ENCODE results near the gene MAGT1. TPM values are rescaled to one million over a fixed set of nuclear protein-coding genes. Genes with fewer than 3 reads are reported as not detected.
A peak's percentile ranks its signal among the peaks of the same experiment; 100 is the strongest.

Gene MAGT1
- total RNA-seq, 6 experiments from 2014 or later: 54.8 to 78.3 (median 65.9) TPM

- ATAC-seq: no peak
- no peak for TF ChIP-seq POLR2A (IDR thresholded peaks at IDR 0.05)
- no peak for TF ChIP-seq CTCF (IDR thresholded peaks at IDR 0.05)
- DNase-seq: no peak
- 50% methylated on average over 1 of the region's 1 CpG for WGBS (ENCODE audit: insufficient coverage, low coverage, low lambda C conversion rate, missing lambda C conversion rate)
- no peak overlapping the region for H3K4me3 ChIP-seq
- no peak overlapping the region for H3K27ac ChIP-seq
- intact Hi-C loops (cut with DNase I): no loop called here
- no peaks in the 10 kb centered on the region for H3K36me3 ChIP-seq
- H3K27me3 ChIP-seq: no peaks in the 10 kb centered on the region
- H3K4me1 ChIP-seq: no peaks in the 10 kb centered on the region
- H3K9me3 ChIP-seq: no peaks in the 10 kb centered on the region
Measured at GRCh38 chrX:77795124-77795523, 100.1 kb downstream of the MAGT1 start.

- Histone ChIP-seq H3K27me3 (no peaks in the 10 kb centered on the region), H3K4me1 (no peaks in the 10 kb centered on the region), H3K36me3 (no peaks in the 10 kb centered on the region), H3K27ac (no peak overlapping the region), H3K9me3 (no peaks in the 10 kb centered on the region), H3K4me3 (no peak overlapping the region)
- no peak for TF ChIP-seq POLR2A (IDR thresholded peaks at IDR 0.05)
- DNase-seq (no peak), ATAC-seq (no peak)
- WGBS (ENCODE audit: insufficient coverage, low coverage, low lambda C conversion rate, missing lambda C conversion rate): 70% methylated on average over 6 of the region's 6 CpGs
- intact Hi-C loops (cut with DNase I): no loop called here
Measured at GRCh38 chrX:77793946-77794345, 101.3 kb downstream of the MAGT1 start.

GRCh38 chrX:77788050-77788449 is 107.2 kb downstream of the MAGT1 start:
- no peaks in the 10 kb centered on the region for H3K4me1 ChIP-seq
- ATAC-seq (peak; percentile 69 to 82 (median 78)), DNase-seq (peak in 1 of 3 donors; percentile 48)
- H3K36me3 ChIP-seq: no peaks in the 10 kb centered on the region
- H3K27me3 ChIP-seq: no peaks in the 10 kb centered on the region
- intact Hi-C loops (cut with DNase I): no loop called here
- no peak overlapping the region for H3K27ac ChIP-seq
- 44% methylated on average over 2 of the region's 2 CpGs for WGBS (ENCODE audit: insufficient coverage, low coverage, low lambda C conversion rate, missing lambda C conversion rate)
- TF ChIP-seq POLR2A (IDR thresholded peaks at IDR 0.05) (no peak), CTCF (IDR thresholded peaks at IDR 0.05) (no peak)
- H3K4me3 ChIP-seq: peak overlapping the region; percentile 3 to 41 (median 8)
- no peaks in the 10 kb centered on the region for H3K9me3 ChIP-seq

GRCh38 chrX:77786365-77786680 is 108.9 kb downstream of the MAGT1 start:
- DNase-seq (no peak), ATAC-seq (no peak)
- Histone ChIP-seq H3K4me1 (no peaks in the 10 kb centered on the region), H3K4me3 (peak overlapping the region; percentile 50 to 65 (median 60)), H3K36me3 (no peaks in the 10 kb centered on the region), H3K27me3 (no peaks in the 10 kb centered on the region), H3K27ac (peak overlapping the region; percentile 85 to 95 (median 87)), H3K9me3 (no peaks in the 10 kb centered on the region)
- 33% methylated on average over 5 of the region's 5 CpGs for WGBS (ENCODE audit: insufficient coverage, low coverage, low lambda C conversion rate, missing lambda C conversion rate)
- TF ChIP-seq POLR2A (IDR thresholded peaks at IDR 0.05): no peak
- TF ChIP-seq CTCF (IDR thresholded peaks at IDR 0.05): no peak
- intact Hi-C loops (cut with DNase I): no loop called here

GRCh38 chrX:77785486-77786364 is 109.5 kb downstream of the MAGT1 start, which contains the start of gene ATRX:
ATRX (minus strand) TSS chrX:77786216; CDS start chrX:77786001, 215 bp downstream.
- ATAC-seq (peak; percentile 89 to 93 (median 90)), DNase-seq (peak; percentile 58 to 74 (median 71))
- peak within 1 kb of the TSS; percentile 85 to 95 (median 87) for H3K27ac ChIP-seq

More at GRCh38 chrX:77785486-77786364, 109.5 kb downstream of the MAGT1 start, which contains the start of gene ATRX:
- no peaks in the 10 kb centered on the region for H3K4me1 ChIP-seq
- H3K4me3 ChIP-seq: peak within 1 kb of the TSS; percentile 50 to 65 (median 60)
- WGBS (ENCODE audit: insufficient coverage, low coverage, low lambda C conversion rate, missing lambda C conversion rate): 20% methylated on average over 27 of the region's 61 CpGs
- H3K9me3 ChIP-seq: no peaks in the 10 kb centered on the region
- intact Hi-C loops (cut with DNase I): no loop called here
- H3K27me3 ChIP-seq: no peaks in the 10 kb centered on the region
- no peak for TF ChIP-seq CTCF (IDR thresholded peaks at IDR 0.05)
- TF ChIP-seq POLR2A (IDR thresholded peaks at IDR 0.05): peak; percentile 25
- no peaks in the 10 kb centered on the region for H3K36me3 ChIP-seq
